ENCODE results near the gene BCAP31.

- no peak for TF ChIP-seq CTCF (IDR thresholded peaks at IDR 0.05)
- no peak for TF ChIP-seq EZH2 (IDR thresholded peaks at IDR 0.05; ENCODE audit: borderline replicate concordance, insufficient read depth, low read depth, low read length, poor library complexity, severe bottlenecking)
Observed at GRCh38 chrX:153763298-153763932, 39.2 kb upstream of the BCAP31 start.
